HepG2 (cell line): ENCODE data around the gene CHRD. TPM values are rescaled to one million over a fixed set of nuclear protein-coding genes. Genes with fewer than 3 reads are reported as not detected.

ENCODE experiments used
- ATAC-seq: fragments of 200-7000 bp; cut with Tn5 transposase; 3 replicates; pipeline ENCODE4 v1.9.1; 2020; ENCODE audit warnings: mild to moderate bottlenecking, moderate library complexity
- BruUV-seq: library from RNA; stranded (reverse); fragments of 400-500 nt; replicated peaks from 2 replicates; lab custom pipeline; 2021; lab: Mats Ljungman, UMichigan
- CTCF ChIA-PET: fragments of 300-600 bp; formaldehyde crosslinking; extraction: SDS; loops from one replicate; lab custom pipeline; 2021; ENCODE audit warnings: low total read pairs, inconsistent platforms, low intra/inter-chr PET ratio; lab: Yijun Ruan, JAX
- POLR2A ChIA-PET: fragments of 350-600 bp; sonication (Branson Sonifier 250); formaldehyde crosslinking; loops from one replicate; lab custom pipeline; 2020; ENCODE audit warnings: antibody characterized with exemption, inconsistent platforms; lab: Yijun Ruan, JAX
- DNase-seq: peaks from one replicate; pipeline ENCODE4 v3.0.0-alpha.2; 2015; ENCODE audit warnings: low spot score
- FAIRE-seq: peaks from 3 replicates; lab custom pipeline; 2011; peaks lifted over from hg19 to GRCh38; lab: Jason Lieb, UNC
- H2AFZ ChIP-seq: one replicate; pipeline ENCODE4 v1.6.1; 2011; ENCODE audit warnings: low read length, inconsistent platforms
- H3K27ac ChIP-seq: fragments of 300-600 bp; 3 replicates; pipeline ENCODE4 v1.8.0; 2011; ENCODE audit warnings: mixed run types, mild to moderate bottlenecking, mixed read lengths, low read length, inconsistent platforms; ENCODE audit not compliant: insufficient read depth; ENCODE audit errors: extremely low read length
- H3K27me3 ChIP-seq, 2 experiments: fragments of 200-600 bp in 1 of 2; 2 replicates in 1 of 2; 3 replicates in 1 of 2; pipeline versions ENCODE4 v1.6.0 to v1.8.0; 2011; ENCODE audit warnings: low read length in 2 of 2, mild to moderate bottlenecking in 2 of 2, moderate library complexity in 2 of 2, inconsistent platforms in 1 of 2; ENCODE audit not compliant: insufficient read depth in 2 of 2, control insufficient read depth in 1 of 2
- H3K36me3 ChIP-seq, 2 experiments: fragments of 200-600 bp in 1 of 2; replicated peaks in 1 of 2; 2 replicates in 1 of 2; 3 replicates in 1 of 2; pipeline versions ENCODE4 v1.5.1 to v1.8.0; 2011; ENCODE audit warnings: low read length in 2 of 2, inconsistent platforms in 1 of 2; ENCODE audit not compliant: insufficient read depth in 2 of 2, control insufficient read depth in 1 of 2
- H3K4me1 ChIP-seq: 2 replicates; pipeline ENCODE4 v1.5.1; 2012; ENCODE audit warnings: low read length, inconsistent platforms; ENCODE audit not compliant: insufficient read depth
- H3K4me2 ChIP-seq: 2 replicates; pipeline ENCODE4 v1.6.0; 2011; ENCODE audit warnings: low read depth, low read length, inconsistent platforms
- H3K4me3 ChIP-seq, 3 experiments: fragments of 200-600 bp in 1 of 3; sonication (generic), shearing (Covaris generic) in 1 of 3; replicated peaks in 1 of 3; 2 replicates each; pipeline ENCODE4 v1.5.1; 2011 to 2016; ENCODE audit warnings: low read length in 3 of 3, inconsistent platforms in 2 of 3, low read depth in 2 of 3, mild to moderate bottlenecking in 2 of 3, control low read depth in 1 of 3, mixed read lengths in 1 of 3; ENCODE audit not compliant: insufficient read depth in 1 of 3
- H3K79me2 ChIP-seq: one replicate; pipeline ENCODE4 v1.6.1; 2011; ENCODE audit warnings: low read length, inconsistent platforms; ENCODE audit not compliant: insufficient read depth
- H3K9ac ChIP-seq: 2 replicates; pipeline ENCODE4 v1.6.0; 2011; ENCODE audit warnings: mild to moderate bottlenecking, low read depth, low read length, inconsistent platforms; ENCODE audit not compliant: insufficient read depth
- H3K9me3 ChIP-seq: 2 replicates; pipeline ENCODE4 v1.5.1; 2012; ENCODE audit warnings: mild to moderate bottlenecking, low read length
- H4K20me1 ChIP-seq: 2 replicates; pipeline ENCODE4 v1.6.0; 2011; ENCODE audit warnings: inconsistent platforms, mild to moderate bottlenecking, low read length, moderate library complexity; ENCODE audit not compliant: insufficient read depth
- ARNTL ChIP-seq: sonication (generic); formaldehyde crosslinking; IDR thresholded peaks from 2 replicates; pipeline ENCODE4 v1.4.0; 2020; ENCODE audit warnings: mild to moderate bottlenecking, missing genetic modification reagents
- FOXM1 ChIP-seq: sonication (generic); formaldehyde crosslinking; IDR thresholded peaks from 2 replicates; pipeline ENCODE4 v1.5.0; 2020; ENCODE audit warnings: missing genetic modification reagents
- FOXP1 ChIP-seq, 2 experiments: fragments of 450-650 bp in 1 of 2; IDR thresholded peaks; 2 replicates each; pipeline ENCODE4 v1.6.1; 2017 to 2018; ENCODE audit warnings: antibody characterized with exemption in 1 of 2
- JUNB ChIP-seq: sonication (generic); formaldehyde crosslinking; IDR thresholded peaks from 2 replicates; pipeline ENCODE4 v1.8.0; 2022; ENCODE audit warnings: missing genetic modification reagents, mild to moderate bottlenecking, borderline replicate concordance
- KDM5B ChIP-seq: sonication (generic); formaldehyde crosslinking; IDR thresholded peaks from 2 replicates; pipeline ENCODE4 v1.4.0; 2020; ENCODE audit warnings: missing genetic modification reagents, mild to moderate bottlenecking, borderline replicate concordance
- MED1 ChIP-seq: sonication (generic); formaldehyde crosslinking; IDR thresholded peaks from 2 replicates; pipeline ENCODE4 v1.4.0; 2020; ENCODE audit warnings: missing genetic modification reagents
- NONO ChIP-seq, 2 experiments: fragments of 450-650 bp in 1 of 2; sonication (generic) in 1 of 2; formaldehyde crosslinking in 1 of 2; IDR thresholded peaks in 1 of 2; conservative IDR thresholded peaks in 1 of 2; 2 replicates each; pipeline versions ENCODE4 v1.6.1 to v1.8.0; 2017 to 2022; ENCODE audit warnings: mild to moderate bottlenecking in 1 of 2, missing genetic modification reagents in 1 of 2, moderate library complexity in 1 of 2
- NR2F2 ChIP-seq: IDR thresholded peaks from 2 replicates; pipeline ENCODE4 v1.6.1; 2012; ENCODE audit warnings: low read depth, inconsistent platforms, borderline replicate concordance
- POLR2G ChIP-seq: fragments of 200-400 bp; formaldehyde crosslinking; IDR thresholded peaks from 2 replicates; pipeline ENCODE4 v1.6.1; 2018; ENCODE audit warnings: mild to moderate bottlenecking, low read depth, low read length, moderate library complexity
- SIN3A ChIP-seq: IDR thresholded peaks from 2 replicates; pipeline ENCODE4 v1.6.1; 2011; ENCODE audit warnings: low read depth, mild to moderate bottlenecking, control low read depth, low read length, borderline replicate concordance
- ZNF232 ChIP-seq: sonication (generic); formaldehyde crosslinking; IDR thresholded peaks from 2 replicates; pipeline ENCODE4 v1.4.0; 2020; ENCODE audit warnings: missing genetic modification reagents, borderline replicate concordance
- ZNF333 ChIP-seq: sonication (generic); formaldehyde crosslinking; IDR thresholded peaks from 2 replicates; pipeline ENCODE4 v1.4.0; 2020; ENCODE audit warnings: mild to moderate bottlenecking, missing genetic modification reagents, borderline replicate concordance
- ZNF782 ChIP-seq: sonication (generic); formaldehyde crosslinking; IDR thresholded peaks from 2 replicates; pipeline ENCODE4 v1.4.0; 2020; ENCODE audit warnings: missing genetic modification reagents, mild to moderate bottlenecking, borderline replicate concordance
- ZNF790 ChIP-seq: sonication (generic); formaldehyde crosslinking; IDR thresholded peaks from 2 replicates; pipeline ENCODE4 v1.8.0; 2022; ENCODE audit warnings: missing genetic modification reagents, mild to moderate bottlenecking, borderline replicate concordance
- WGBS: methylation state at CpG from one replicate; pipeline ENCODE4 v1.1.6; 2017; ENCODE audit warnings: low lambda C conversion rate; 5-methylcytosine and 5-hydroxymethylcytosine counted together
- in situ Hi-C: cut with HindIII; loops from 2 replicates; pipeline ENCODE4 v1.10.0; 2017; ENCODE audit warnings: low pct_unique_long_range_greater_than_20kb; ENCODE audit not compliant: extremely low pct_ligation_motif_present
- intact Hi-C: fragments of 100-400 bp; cut with micrococcal nuclease; formaldehyde crosslinking; loops from one replicate; pipeline ENCODE4 v1.10.0; 2022; ENCODE audit not compliant: unreplicated experiment
- polyA plus RNA-seq, 8 experiments: library from polyadenylated mRNA; depleted of rRNA in 3 of 8; stranded (reverse) in 7 of 8; unstranded in 1 of 8; fragments of >200 nt; fragmentation: Illumina TruSeq in 4 of 8; extraction: Trizol in 4 of 8; gene quantifications; 2 replicates each; pipeline versions ENCODE4 v1.2.1 to v1.2.3, GENCODE V29; 2011 to 2016; ENCODE audit warnings: low read depth in 4 of 8, missing spikeins in 1 of 8, mixed read lengths in 1 of 8; ENCODE audit not compliant: insufficient read depth in 1 of 8
- total RNA-seq, 5 experiments: library from RNA; depleted of rRNA; stranded (reverse); fragments of >200 nt; fragmentation: Illumina TruSeq; extraction: Trizol; gene quantifications; 2 replicates each; pipeline ENCODE4 v1.2.3, GENCODE V29; 2016; ENCODE audit warnings: low read depth in 1 of 5
- TF ChIP-seq, protein P1 (sequence below): IDR thresholded peaks from 2 replicates; pipeline ENCODE4 v1.6.1; 2016; ENCODE audit warnings: missing genetic modification reagents, missing compliant biosample characterization
- TF ChIP-seq, protein P2 (sequence below): sonication (generic); formaldehyde crosslinking; IDR thresholded peaks from 2 replicates; pipeline ENCODE4 v1.8.0; 2022; ENCODE audit warnings: missing genetic modification reagents, mild to moderate bottlenecking, moderate library complexity, borderline replicate concordance

CHRD gene
- total and polyA plus RNA-seq, 2 of the 13 experiments (the other 11 are each of a cell fraction or from before 2014, with no cell fraction given) = 22.2 to 35.2 TPM

DNA sequence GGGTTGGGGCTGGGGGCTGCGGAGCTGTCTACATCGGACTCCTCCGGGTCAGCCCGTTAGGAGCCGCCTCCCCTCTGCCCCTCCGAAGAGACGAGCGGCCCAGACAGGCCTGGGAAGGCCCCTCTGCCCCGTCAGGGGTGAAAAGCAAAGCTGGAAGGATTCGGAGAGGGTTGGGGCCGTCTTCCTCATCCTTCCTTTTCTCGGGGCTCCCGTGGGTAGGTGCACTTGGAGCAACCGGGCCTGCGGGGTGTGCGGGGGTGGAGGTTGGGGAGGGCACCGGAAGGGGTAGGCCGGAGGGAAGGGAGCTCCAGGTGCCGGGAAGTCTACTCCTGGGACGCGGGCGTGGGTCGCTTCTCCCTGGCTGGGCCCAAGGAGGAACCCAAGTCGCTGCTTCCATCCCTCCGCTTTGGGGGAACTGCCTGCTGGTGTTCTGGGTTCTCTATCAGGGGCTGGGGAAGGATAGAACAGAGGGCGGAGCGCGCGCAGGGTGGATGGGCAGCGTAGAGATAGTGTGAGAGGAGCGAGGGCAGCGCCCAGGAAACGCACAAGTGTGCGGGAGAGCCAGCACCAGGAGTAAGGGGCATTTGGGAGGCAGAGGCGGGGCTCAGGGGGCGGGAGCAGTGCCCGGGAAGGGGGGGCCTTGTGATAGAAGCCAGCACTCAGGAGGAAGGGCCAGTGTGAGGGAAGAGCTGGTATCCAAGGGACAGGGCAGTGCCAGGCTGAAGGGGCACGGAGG lies 17.8 kb upstream of the CHRD start:
- under 1% methylated on average over 29 of the region's 38 CpGs for WGBS
- Histone ChIP-seq H3K36me3 (peaks cover 12 to 30% of the 10 kb centered on the region in 2 experiments), H3K9ac (peak overlapping the region; percentile 97), H3K4me3 (peak overlapping the region; percentile 93 to 96 (median 96)), H2AFZ (no peak overlapping the region), H3K27me3 (no peaks in the 10 kb centered on the region; a peak in 1 of 5 replicates), H3K27ac (peak overlapping the region; percentile 97), H3K79me2 (peaks cover 31% of the 10 kb centered on the region), H3K9me3 (no peaks in the 10 kb centered on the region), H4K20me1 (peaks cover 7% of the 10 kb centered on the region; the same call in 1 of the 2 replicates), H3K4me2 (peak overlapping the region; percentile 100), H3K4me1 (peaks cover 49% of the 10 kb centered on the region)
- intact Hi-C loops (no loop called here), in situ Hi-C loops (no loop called here)
- ChIA-PET POLR2A (interaction anchor here (0.7 to 2.9 kb wide), 17 partner anchors 8 to 176 kb away, joined by 3 to 18 read pairs (median 5); partner anchors contain the start of genes ABCF3, CHRD and FAM131A), CTCF (no interaction called here)
- TSS peak; percentile 58 for BruUV-seq
- ATAC-seq (peak; percentile 28), FAIRE-seq (no peak), DNase-seq (no peak)
- TF ChIP-seq MED1 = peak; percentile 9; the same call in 1 of the 2 replicates
- no peak for TF ChIP-seq ZNF790 (CRISPR knock-in tag)
- TF ChIP-seq KDM5B (CRISPR knock-in tag) = no peak; the same call in 1 of the 2 replicates
- TF ChIP-seq, protein P1, sequence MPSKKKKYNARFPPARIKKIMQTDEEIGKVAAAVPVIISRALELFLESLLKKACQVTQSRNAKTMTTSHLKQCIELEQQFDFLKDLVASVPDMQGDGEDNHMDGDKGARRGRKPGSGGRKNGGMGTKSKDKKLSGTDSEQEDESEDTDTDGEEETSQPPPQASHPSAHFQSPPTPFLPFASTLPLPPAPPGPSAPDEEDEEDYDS = no peak
- peak; percentile 85; the same call in 1 of the 2 replicates for TF ChIP-seq ZNF333
- TF ChIP-seq NONO (IDR thresholded peaks at IDR 0.05) = no peak
- TF ChIP-seq NONO (CRISPR knock-in tag; conservative IDR thresholded peaks at IDR 0.05) = peak; percentile 16; the same call in 1 of the 2 replicates
- TF ChIP-seq, protein P2, sequence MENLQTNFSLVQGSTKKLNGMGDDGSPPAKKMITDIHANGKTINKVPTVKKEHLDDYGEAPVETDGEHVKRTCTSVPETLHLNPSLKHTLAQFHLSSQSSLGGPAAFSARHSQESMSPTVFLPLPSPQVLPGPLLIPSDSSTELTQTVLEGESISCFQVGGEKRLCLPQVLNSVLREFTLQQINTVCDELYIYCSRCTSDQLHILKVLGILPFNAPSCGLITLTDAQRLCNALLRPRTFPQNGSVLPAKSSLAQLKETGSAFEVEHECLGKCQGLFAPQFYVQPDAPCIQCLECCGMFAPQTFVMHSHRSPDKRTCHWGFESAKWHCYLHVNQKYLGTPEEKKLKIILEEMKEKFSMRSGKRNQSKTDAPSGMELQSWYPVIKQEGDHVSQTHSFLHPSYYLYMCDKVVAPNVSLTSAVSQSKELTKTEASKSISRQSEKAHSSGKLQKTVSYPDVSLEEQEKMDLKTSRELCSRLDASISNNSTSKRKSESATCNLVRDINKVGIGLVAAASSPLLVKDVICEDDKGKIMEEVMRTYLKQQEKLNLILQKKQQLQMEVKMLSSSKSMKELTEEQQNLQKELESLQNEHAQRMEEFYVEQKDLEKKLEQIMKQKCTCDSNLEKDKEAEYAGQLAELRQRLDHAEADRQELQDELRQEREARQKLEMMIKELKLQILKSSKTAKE (CRISPR knock-in tag) = 0 out of 2 replicates have a peak, but pooled peaks have one; percentile 14
- TF ChIP-seq POLR2G = peak; percentile 15
- no peak for TF ChIP-seq NR2F2
- no peak for TF ChIP-seq ZNF782 (CRISPR knock-in tag)
- TF ChIP-seq SIN3A = 0 out of 2 replicates have a peak, but pooled peaks have one; percentile 1
- TF ChIP-seq FOXM1 (CRISPR knock-in tag) = 0 out of 2 replicates have a peak, but pooled peaks have one; percentile 11
- 0 out of 2 replicates have a peak, but pooled peaks have one; percentile 74 for TF ChIP-seq ZNF232
- no peak for TF ChIP-seq FOXP1 (IDR thresholded peaks at IDR 0.05)
- no peak for TF ChIP-seq FOXP1 (CRISPR knock-in tag; IDR thresholded peaks at IDR 0.05)
- peak; percentile 4; the same call in 1 of the 2 replicates for TF ChIP-seq JUNB
- TF ChIP-seq ARNTL (CRISPR knock-in tag) = 0 out of 2 replicates have a peak, but pooled peaks have one; percentile 5
